PC-9 (cell line): Measurements from ENCODE around the gene RIF1. TPM values are rescaled to one million over a fixed set of nuclear protein-coding genes. Genes with fewer than 3 reads are reported as not detected.

Experiments
- BruUV-seq: library from RNA; stranded (reverse); fragments of 400-500 nt; replicated peaks from 2 replicates; lab custom pipeline; 2021; lab: Mats Ljungman, UMichigan
- CTCF ChIA-PET: fragments of 300-600 bp; sonication (Branson Sonifier 250); formaldehyde crosslinking; loops from one replicate; lab custom pipeline; 2022; ENCODE audit warnings: antibody characterized with exemption; lab: Charles Lee
- POLR2A ChIA-PET: fragments of 300-600 bp; sonication (Branson Sonifier 250); formaldehyde crosslinking; loops from one replicate; lab custom pipeline; 2022; ENCODE audit warnings: antibody characterized with exemption; ENCODE audit not compliant: unreplicated experiment; lab: Charles Lee
- DNase-seq, 2 experiments: peaks; one replicate each; pipeline versions ENCODE4 v3.0.0 to v3.0.0-alpha.2; 2015 to 2022; ENCODE audit warnings: mixed read lengths in 1 of 2
- H2AFZ ChIP-seq: fragments of 200-600 bp; sonication (generic); 2 replicates; pipeline ENCODE4 v1.8.1; 2017; ENCODE audit warnings: antibody characterized with exemption
- H3F3A ChIP-seq: fragments of 200-600 bp; sonication (generic); 2 replicates; pipeline ENCODE4 v1.8.1; 2017; ENCODE audit warnings: antibody characterized with exemption, mild to moderate bottlenecking, low read depth; ENCODE audit not compliant: insufficient read depth
- H3K27ac ChIP-seq: fragments of 200-600 bp; sonication (generic); 2 replicates; pipeline ENCODE4 v1.6.1; 2016; ENCODE audit warnings: mixed run types
- H3K27me3 ChIP-seq: fragments of 200-600 bp; sonication (generic); 2 replicates; pipeline ENCODE4 v1.6.1; 2016; ENCODE audit warnings: low read depth, mixed run types; ENCODE audit not compliant: insufficient read depth
- H3K36me3 ChIP-seq: fragments of 200-600 bp; sonication (generic); 2 replicates; pipeline ENCODE4 v1.6.1; 2016; ENCODE audit warnings: low read depth, mixed run types
- H3K4me1 ChIP-seq: fragments of 200-600 bp; sonication (generic); replicated peaks from 2 replicates; pipeline ENCODE4 v1.6.1; 2016; ENCODE audit warnings: mixed run types; ENCODE audit not compliant: insufficient read depth
- H3K4me2 ChIP-seq: fragments of 200-600 bp; sonication (generic); 2 replicates; pipeline ENCODE4 v1.6.1; 2017; ENCODE audit warnings: mixed run types
- H3K4me3 ChIP-seq: fragments of 200-600 bp; sonication (generic); 2 replicates; pipeline ENCODE4 v1.6.1; 2016; ENCODE audit warnings: mixed run types
- H3K79me2 ChIP-seq: fragments of 200-600 bp; sonication (generic); 2 replicates; pipeline ENCODE4 v1.6.1; 2017; ENCODE audit warnings: low read depth, mixed run types
- H3K9me2 ChIP-seq: fragments of 200-600 bp; sonication (generic); 2 replicates; pipeline ENCODE4 v1.8.1; 2017; ENCODE audit warnings: mild to moderate bottlenecking; ENCODE audit not compliant: insufficient read depth
- H3K9me3 ChIP-seq: fragments of 200-600 bp; sonication (generic); 2 replicates; pipeline ENCODE4 v1.8.1; 2016; ENCODE audit warnings: low read depth; ENCODE audit not compliant: insufficient read depth
- H4K20me1 ChIP-seq: fragments of 200-600 bp; sonication (generic); 2 replicates; pipeline ENCODE4 v1.8.1; 2017; ENCODE audit not compliant: insufficient read depth
- CTCF ChIP-seq: fragments of 200-600 bp; sonication (generic); conservative IDR thresholded peaks from 2 replicates; pipeline ENCODE4 v1.6.1; 2017; ENCODE audit warnings: mixed run types, antibody characterized with exemption, mild to moderate bottlenecking, moderate library complexity
- EZH2 ChIP-seq: fragments of 200-600 bp; sonication (generic); IDR thresholded peaks from 2 replicates; pipeline ENCODE4 v1.8.0; 2017; ENCODE audit warnings: antibody characterized with exemption, low read depth
- intact Hi-C: fragments of 100-400 bp; cut with micrococcal nuclease; formaldehyde crosslinking; loops from one replicate; pipeline ENCODE4 v1.10.0; 2022; ENCODE audit not compliant: unreplicated experiment
- total RNA-seq: library from RNA; stranded (reverse); gene quantifications from 2 replicates; pipeline ENCODE4 v1.2.3, GENCODE V29; 2021

Gene RIF1
- total RNA-seq, 1 experiment from 2014 or later: 47.2 TPM

DNA sequence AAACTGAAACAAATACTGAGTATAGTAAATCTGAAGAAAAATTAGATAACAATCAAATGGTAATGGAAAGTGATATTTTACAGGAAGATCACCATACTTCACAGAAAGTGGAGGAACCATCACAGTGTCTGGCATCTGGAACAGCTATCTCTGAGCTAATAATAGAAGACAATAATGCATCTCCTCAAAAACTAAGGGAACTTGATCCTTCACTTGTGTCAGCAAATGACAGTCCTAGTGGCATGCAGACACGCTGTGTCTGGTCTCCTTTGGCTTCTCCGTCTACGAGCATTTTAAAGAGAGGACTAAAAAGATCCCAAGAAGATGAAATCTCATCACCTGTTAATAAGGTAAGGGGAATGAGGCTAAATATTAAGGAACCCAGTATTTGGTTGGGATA, 56.1 kb downstream of the RIF1 start:
- H3K9me3 ChIP-seq: no peaks in the 10 kb centered on the region
- H3K4me1 ChIP-seq: no peaks in the 10 kb centered on the region
- TF ChIP-seq CTCF (no peak), EZH2 (no peak)
- BruUV-seq: no TSS peak
- no peaks in the 10 kb centered on the region for H4K20me1 ChIP-seq
- no peaks in the 10 kb centered on the region for H3F3A ChIP-seq
- intact Hi-C loops: no loop called here
- H3K4me3 ChIP-seq: no peak overlapping the region
- no peaks in the 10 kb centered on the region; the same call in 1 of the 2 replicates for H3K79me2 ChIP-seq
- peaks cover 43% of the 10 kb centered on the region for H3K36me3 ChIP-seq
- H3K9me2 ChIP-seq: no peaks in the 10 kb centered on the region
- DNase-seq: no peak
- no peak overlapping the region for H3K27ac ChIP-seq
- ChIA-PET POLR2A (no interaction called here), CTCF (no interaction called here)
- no peaks in the 10 kb centered on the region for H3K27me3 ChIP-seq
- no peak overlapping the region for H3K4me2 ChIP-seq
- no peak overlapping the region for H2AFZ ChIP-seq

- ChIA-PET CTCF (no interaction called here), POLR2A (no interaction called here)
- H2AFZ ChIP-seq: no peak overlapping the region
- no peaks in the 10 kb centered on the region for H4K20me1 ChIP-seq
- no peak overlapping the region for H3K4me3 ChIP-seq
- no peaks in the 10 kb centered on the region for H3K9me2 ChIP-seq
- intact Hi-C loops: no loop called here
- BruUV-seq: no TSS peak
- TF ChIP-seq EZH2 (no peak), CTCF (no peak)
- no peaks in the 10 kb centered on the region for H3F3A ChIP-seq
- H3K36me3 ChIP-seq: peaks cover 28% of the 10 kb centered on the region; the same call in 1 of the 2 replicates
- no peak overlapping the region for H3K27ac ChIP-seq
- H3K79me2 ChIP-seq: no peaks in the 10 kb centered on the region; the same call in 1 of the 2 replicates
- DNase-seq: no peak
- no peak overlapping the region for H3K4me2 ChIP-seq
- H3K9me3 ChIP-seq: no peaks in the 10 kb centered on the region
- no peaks in the 10 kb centered on the region for H3K27me3 ChIP-seq
- H3K4me1 ChIP-seq: no peaks in the 10 kb centered on the region
Measured at GRCh38 chr2:151470556-151470955, 60.9 kb downstream of the RIF1 start.

DNA sequence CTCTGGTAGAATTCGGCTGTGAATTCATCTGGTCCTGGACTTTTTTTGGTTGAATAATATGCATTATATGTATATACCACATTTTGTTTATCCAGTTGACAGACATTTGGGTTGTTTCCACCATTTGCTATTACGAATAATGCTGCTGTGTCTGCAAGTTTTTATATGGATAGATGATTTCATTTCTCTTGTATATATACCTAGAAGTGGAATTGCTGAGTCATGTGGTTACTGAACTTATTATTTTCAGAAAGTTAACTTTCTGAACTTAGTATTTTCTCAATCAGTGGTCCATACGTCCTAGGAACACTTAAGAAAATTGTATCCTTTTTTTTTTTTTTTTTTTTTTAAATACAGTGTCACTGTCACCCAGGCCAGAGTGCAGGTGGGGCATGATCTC, 63.3 kb downstream of the RIF1 start:
- BruUV-seq: no TSS peak
- intact Hi-C loops: no loop called here
- TF ChIP-seq CTCF: no peak
- no peak for TF ChIP-seq EZH2
- no peaks in the 10 kb centered on the region for H3K79me2 ChIP-seq
- no peaks in the 10 kb centered on the region for H3K27me3 ChIP-seq
- no peaks in the 10 kb centered on the region for H3K9me2 ChIP-seq
- no peak overlapping the region for H3K4me2 ChIP-seq
- no peak overlapping the region for H3K4me3 ChIP-seq
- no peaks in the 10 kb centered on the region for H3K9me3 ChIP-seq
- no peak overlapping the region for H3K27ac ChIP-seq
- H3F3A ChIP-seq: no peaks in the 10 kb centered on the region
- H4K20me1 ChIP-seq: no peaks in the 10 kb centered on the region
- ChIA-PET CTCF (no interaction called here), POLR2A (no interaction called here)
- DNase-seq: no peak
- H3K36me3 ChIP-seq: peaks cover 28% of the 10 kb centered on the region; the same call in 1 of the 2 replicates
- H2AFZ ChIP-seq: no peak overlapping the region
- H3K4me1 ChIP-seq: no peaks in the 10 kb centered on the region
